HG02938 (cell line): ENCODE data around the gene UPK1A.
"Not testable (repeated sequence)": the region's sequence is repeated elsewhere in the genome, so short reads cannot be mapped to it uniquely, and the experiment has no call there.

Experiments
- ATAC-seq: cut with Tn5 transposase; IDR thresholded peaks from one replicate; pipeline ENCODE4 v1.9.1; 2021; ENCODE audit warnings: mild to moderate bottlenecking, moderate library complexity; ENCODE audit not compliant: unreplicated experiment

The UPK1A gene

DNA sequence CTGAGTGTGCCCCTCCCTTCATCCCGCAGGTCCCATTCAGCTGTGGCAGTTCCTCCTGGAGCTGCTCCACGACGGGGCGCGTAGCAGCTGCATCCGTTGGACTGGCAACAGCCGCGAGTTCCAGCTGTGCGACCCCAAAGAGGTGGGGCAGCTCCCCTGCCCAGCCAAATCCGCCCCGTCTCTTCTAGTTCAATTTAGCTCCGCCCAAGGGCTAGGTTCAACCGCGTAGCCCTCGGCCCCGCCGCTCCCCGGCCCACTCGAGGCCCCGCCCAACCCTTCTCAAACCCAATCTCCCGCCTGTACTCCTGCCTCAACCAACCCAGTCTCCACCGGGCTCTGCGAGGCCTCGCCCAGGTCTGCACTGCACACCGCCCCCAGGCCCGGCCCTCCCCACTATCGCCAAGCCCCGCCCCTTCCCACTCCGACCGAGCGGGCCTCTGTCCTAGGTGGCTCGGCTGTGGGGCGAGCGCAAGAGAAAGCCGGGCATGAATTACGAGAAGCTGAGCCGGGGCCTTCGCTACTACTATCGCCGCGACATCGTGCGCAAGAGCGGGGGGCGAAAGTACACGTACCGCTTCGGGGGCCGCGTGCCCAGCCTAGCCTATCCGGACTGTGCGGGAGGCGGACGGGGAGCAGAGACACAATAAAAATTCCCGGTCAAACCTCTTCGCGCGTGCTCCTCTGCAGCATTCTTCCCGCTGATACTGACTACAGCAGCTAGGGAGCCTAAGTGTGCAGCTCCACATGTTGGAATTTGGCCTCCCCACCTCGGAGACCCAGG is 21.9 kb upstream of the UPK1A start:
- ATAC-seq, result peak; percentile 64

DNA sequence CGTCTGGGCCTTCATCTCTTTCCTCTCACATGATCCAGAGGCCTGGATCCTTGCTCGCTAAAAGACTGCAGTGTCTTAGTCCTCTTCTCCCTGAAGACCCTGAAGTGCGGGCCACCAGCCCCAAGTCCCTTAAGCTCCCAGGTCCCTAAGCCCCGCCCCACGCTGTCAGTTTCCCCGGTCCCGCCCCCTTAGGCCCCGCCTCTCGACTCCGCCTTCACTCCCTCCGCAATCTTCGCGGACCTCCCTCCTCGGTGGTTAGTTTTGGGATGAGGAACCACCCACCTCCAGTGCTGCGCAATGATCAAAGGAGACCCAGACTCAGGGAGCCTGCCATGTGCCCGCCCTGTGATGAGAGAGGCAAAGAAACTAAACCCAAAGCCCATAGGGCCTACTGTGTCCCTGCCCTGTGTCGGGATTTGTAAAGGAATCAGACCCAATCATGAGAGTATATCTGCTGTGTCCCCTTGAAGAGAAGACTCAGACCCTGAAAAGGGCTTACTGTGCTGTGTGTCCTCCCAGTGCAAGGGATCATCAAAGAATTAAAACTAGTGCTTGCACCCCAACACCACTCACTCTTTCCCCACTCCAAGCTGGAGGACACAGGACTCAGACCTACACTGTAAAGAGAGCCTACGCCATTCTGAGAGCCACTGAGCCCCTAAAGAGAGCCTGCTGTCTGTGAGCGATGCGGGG is 21.2 kb upstream of the UPK1A start:
- ATAC-seq, result no peak

GRCh38 chr19:35645680-35646511 is 20.4 kb upstream of the UPK1A start:
- ATAC-seq, result no peak

GRCh38 chr19:35648017-35648961 is 18.0 kb upstream of the UPK1A start, which contains the start of gene COX6B1:
Gene COX6B1 (plus strand): TSS chr19:35648323. CDS start chr19:35651244, 2,921 bp downstream.
- ATAC-seq, result peak; percentile 63

DNA sequence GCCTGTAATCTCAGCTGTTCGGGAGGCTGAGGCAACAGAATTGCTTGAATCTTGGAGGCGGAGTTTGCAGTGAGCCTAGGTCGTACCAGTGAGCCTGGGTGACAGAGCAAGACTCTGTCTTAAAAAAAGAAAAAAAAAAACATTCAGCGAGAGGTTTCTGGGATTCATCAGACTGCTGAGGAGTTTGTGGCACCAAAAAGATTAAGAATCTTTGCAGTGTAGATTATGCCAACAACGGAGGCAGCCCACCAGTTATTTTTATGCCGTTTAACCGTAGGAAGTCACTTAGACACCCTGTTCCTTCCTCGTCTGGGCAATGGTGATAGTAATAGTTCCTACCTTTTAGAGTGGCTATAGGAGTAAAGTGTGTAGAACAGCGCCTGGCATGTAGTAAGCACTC is 15.7 kb upstream of the UPK1A start:
- ATAC-seq, result no peak

- ATAC-seq, result not testable (repeated sequence)
Observed at GRCh38 chr19:35654828-35655227, 11.5 kb upstream of the UPK1A start.

DNA sequence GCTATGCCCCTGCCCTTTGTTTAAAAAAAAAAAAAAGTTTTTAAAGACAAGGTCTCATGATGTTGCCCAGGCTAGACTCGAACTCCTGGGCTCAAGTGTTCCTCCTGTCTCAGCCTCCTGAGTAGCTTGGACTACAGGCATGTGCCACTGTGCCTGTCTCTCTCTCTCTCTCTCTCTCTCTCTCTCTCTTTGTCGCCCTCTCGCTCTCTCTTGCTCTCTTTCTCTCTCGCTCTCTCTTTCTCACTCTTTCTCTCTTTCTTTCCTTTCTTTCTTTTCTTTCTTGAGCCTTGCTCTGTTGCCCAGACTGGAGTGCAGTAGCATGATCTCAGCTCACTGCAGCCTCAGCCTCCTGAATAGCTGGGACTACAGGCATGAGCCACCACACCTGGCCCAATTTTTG is 10.7 kb upstream of the UPK1A start:
- no peak for ATAC-seq

DNA sequence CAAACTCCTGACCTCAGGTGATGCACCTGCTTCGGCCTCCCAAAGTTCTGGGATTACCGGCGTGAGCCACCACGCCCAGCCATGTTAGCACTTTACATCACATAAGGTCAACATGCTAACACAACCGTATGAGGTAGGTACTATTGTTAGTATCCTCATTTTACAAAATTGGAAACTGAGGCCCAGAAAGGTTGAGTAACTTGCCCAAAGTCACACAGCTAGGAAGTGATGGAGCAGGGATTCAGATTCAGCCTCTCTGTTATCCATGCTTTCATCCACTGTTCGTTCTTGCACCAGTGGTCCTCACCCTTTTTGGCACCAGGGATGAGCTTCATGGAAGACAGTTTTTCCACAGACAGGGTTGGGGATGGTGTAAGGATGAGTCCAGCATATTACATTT is 9.6 kb upstream of the UPK1A start:
- ATAC-seq, result no peak

GRCh38 chr19:35657904-35658700 is 8.2 kb upstream of the UPK1A start:
- ATAC-seq, result no peak

DNA sequence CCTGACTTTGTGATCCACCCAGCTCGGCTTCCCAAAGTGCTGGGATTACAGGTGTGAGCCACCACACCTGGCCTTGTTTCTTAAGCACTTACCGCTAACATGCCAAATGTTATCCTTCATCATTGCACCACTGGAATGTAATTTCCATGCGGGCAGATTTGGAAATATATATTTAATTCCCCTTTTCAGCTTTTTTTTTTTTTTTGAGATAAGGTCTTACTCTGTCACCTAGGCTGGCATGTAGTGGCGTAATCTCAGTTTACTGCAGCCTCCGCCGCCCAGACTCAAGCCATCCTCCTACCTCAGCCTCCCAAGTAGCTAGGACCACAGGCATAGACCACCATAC is 4.3 kb upstream of the UPK1A start:
- ATAC-seq, result no peak

- ATAC-seq, result no peak
Observed at GRCh38 chr19:35663981-35664380, 2.3 kb upstream of the UPK1A start.

DNA sequence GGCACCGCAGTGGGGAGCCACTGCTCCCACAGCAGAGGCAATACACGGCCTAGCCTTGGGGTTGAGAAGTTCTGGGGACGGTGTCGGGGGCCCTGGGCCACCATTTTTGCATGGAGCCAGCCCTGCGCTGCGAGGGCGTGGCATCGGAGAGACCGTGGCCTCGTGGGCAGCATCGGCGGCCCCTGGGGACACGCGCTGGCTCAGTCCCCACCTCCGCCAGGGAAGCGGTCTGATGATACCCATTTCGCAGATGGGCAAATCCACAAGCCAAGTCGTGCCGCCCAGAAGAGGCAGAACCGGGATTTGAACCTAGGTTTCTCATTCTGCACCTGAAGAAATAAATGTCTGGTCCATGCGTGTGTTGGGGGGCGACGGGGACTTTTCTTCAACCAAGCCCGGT is 1.2 kb upstream of the UPK1A start:
- ATAC-seq, result no peak

- ATAC-seq, result no peak
Observed at GRCh38 chr19:35665604-35666003, 713 bp upstream of the UPK1A start.

DNA sequence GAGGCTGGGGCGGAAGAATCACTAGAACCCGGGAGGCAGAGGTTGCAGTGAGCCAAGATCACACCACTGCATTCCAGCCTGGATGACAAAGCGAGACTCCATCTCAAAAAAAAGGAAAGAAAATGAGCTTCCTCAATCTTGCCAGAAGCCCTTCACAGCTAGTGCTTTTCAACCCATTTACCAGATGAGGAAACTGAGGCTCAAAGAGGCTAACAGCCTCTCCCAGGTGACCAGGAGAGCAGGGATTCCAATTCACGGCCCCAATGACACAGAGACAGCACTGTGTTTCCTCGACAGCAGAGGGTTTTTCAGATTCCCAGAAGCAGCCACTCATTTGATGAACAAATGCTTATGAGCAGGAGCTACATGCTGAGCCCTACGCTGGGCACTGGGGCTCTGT is 3.2 kb downstream of the UPK1A start:
- ATAC-seq, result no peak

DNA sequence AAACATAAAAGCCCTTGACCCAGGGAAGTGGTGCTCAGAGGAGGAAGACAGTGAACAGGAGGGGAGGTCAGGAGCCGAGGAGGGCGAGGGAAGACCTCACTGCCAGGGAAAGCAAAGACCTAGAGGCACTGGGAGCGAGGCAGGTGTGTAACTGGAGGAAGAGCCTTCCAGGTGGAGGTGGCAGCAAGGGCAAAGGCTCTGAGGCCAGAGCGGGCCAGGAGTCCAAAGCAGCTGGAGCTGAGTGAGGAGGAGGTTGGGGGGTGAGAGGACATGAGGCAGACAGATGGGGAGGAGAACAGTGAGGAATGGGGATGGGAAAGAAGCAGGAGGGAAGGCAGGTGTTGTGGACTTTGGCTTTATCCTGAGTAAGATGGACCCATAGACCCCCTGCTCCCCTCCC is 3.7 kb downstream of the UPK1A start:
- ATAC-seq, result no peak

GRCh38 chr19:35670686-35671085 is 4.4 kb downstream of the UPK1A start:
- ATAC-seq, result no peak

DNA sequence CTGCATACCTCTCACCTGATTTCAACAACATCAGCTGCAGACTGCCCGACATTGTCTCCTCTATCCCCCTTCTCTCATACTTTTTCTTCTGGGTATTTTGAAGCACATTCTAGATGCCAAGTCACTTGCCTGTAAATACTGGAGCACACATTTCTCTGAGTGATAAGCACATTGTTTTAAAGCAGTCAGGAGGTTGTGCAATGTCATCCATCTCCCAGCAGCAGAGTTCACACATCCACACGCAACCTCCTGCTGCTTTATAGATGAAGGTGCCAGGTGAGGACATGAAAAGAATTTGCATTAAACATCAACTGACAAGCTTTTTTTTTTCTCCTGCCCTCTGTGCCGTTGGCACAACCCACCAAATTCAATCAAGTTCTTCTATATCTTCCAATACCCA is 5.5 kb downstream of the UPK1A start:
- ATAC-seq, result no peak

GRCh38 chr19:35673121-35673804 is 6.9 kb downstream of the UPK1A start:
- ATAC-seq, result no peak

GRCh38 chr19:35675589-35676140 is 9.3 kb downstream of the UPK1A start:
- no peak for ATAC-seq
